GM10847 (cell line): ENCODE results near the gene PPFIBP2.

Experiments
- POLR2A ChIP-seq: IDR thresholded peaks from 2 replicates; pipeline ENCODE4 v1.6.1; 2011; ENCODE audit not compliant: insufficient read length; ENCODE audit errors: extremely low read depth

Gene PPFIBP2

DNA sequence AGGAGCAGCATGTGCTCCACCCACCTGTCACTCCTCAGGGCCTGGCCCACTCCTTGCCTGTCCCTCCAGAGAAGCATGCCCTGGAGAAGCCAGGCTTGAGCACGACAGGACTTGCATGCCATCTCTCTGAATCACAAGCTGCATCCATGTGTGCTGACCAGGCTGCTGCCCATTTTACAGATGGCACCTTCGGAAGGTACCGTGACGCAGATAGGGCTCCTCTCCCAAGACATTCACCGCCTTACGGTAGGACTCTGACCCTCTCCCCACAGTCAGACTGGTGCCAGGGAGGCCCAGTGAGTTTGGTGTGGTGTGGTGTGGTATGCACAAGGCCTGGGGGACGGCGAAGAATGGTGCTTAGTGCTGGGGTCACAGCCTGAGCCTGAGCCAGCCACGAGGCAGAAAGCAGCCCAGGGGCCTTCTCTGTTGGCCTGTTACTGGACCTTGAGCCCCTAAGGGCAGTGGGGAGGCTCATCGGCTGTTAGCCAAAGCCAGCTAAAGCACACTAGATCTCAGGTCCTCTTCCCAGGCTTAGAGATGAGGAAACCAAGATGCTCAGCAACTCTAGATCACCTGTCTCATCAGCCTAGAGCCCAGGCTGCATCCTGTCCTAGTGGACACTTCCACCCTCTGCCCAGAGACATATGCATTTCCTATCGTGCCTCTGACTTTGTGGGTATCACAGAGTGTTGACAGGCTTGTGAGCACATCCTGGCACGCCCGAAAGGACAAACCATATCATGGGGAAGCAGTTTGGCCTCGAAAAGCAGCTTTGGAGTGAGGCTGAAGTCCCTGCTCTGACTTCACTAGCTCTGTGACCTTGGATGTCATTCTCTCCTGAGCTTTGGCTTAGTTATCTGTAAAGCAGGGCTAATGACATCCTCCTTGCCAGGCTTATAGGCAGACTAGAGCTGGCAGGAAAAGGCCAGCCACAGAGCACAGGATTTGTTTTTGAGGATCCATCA lies 141.7 kb downstream of the PPFIBP2 start:
- TF ChIP-seq POLR2A: no peak

DNA sequence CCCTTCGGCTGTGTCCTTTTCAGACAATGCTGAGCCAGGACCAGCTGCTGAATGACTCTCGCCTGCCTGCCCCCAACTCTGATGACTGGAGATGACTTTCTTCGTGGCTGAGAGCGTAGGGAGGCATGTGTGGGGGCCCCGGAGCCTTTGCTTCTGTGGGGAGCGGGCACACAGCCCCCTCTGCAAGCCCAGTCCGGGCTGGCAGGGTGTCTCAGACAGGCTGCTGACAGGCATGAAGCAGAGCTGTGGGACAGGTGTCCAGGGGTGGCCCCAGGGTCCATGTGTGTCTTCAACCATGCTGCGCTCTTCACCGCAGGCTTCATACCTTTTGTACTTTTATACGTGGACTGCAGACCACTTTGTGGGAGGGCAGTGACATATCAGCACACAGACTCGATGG lies 142.9 kb downstream of the PPFIBP2 start:
- TF ChIP-seq POLR2A: no peak

DNA sequence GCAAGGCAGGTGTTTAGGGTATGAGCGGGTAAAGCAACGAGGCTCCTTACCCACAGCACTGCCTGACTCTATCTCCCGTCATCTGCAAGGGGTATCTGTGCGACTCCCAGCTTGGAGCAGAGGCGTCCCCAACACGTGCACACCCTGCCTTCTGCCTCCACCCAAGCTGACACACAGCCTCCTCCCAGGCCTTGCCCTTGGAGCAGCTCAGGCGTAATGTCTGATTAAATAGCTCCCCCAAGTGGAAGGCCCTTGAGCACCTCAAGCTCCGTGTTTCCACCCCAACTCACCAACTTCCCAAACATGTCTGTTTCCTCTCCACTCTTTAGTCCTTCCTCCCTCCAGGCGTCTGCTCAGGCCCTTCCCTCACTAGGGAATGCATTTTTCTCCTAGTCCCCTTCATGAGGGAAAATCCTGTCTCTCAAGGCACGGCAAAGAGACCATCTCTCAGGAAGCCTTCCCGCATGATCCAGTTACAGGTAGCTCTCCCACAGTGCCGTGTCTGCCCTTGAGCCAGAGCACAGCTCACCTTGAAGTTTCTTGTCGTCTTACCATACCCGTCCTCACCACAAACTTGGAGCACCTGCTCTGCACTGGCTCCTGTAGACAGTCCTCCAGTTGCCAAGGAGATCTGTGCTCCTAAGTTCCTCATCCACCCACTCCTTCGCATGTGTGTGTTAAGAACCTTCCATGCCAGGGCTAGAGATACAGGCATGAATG lies 143.7 kb downstream of the PPFIBP2 start:
- no peak for TF ChIP-seq POLR2A

DNA sequence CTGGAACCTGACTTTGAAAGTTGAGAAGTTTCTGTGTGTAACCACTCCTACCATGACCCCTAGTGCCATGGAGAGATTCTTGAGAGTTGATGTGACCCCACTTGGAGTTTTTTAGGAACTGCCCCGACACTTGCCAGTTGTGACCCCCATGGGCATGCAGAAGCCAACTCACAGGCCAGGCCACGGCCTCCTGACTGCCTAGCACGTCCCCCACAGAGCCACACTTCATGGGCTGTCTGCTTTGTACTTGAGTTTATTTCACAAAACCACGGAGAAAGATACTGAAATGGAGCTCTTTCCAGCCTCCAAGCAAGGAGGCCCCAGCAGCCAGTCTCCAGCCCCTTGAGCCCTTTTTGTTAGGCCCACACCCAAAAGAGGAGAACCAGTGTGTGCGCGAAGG lies 151.1 kb downstream of the PPFIBP2 start:
- no peak for TF ChIP-seq POLR2A

DNA sequence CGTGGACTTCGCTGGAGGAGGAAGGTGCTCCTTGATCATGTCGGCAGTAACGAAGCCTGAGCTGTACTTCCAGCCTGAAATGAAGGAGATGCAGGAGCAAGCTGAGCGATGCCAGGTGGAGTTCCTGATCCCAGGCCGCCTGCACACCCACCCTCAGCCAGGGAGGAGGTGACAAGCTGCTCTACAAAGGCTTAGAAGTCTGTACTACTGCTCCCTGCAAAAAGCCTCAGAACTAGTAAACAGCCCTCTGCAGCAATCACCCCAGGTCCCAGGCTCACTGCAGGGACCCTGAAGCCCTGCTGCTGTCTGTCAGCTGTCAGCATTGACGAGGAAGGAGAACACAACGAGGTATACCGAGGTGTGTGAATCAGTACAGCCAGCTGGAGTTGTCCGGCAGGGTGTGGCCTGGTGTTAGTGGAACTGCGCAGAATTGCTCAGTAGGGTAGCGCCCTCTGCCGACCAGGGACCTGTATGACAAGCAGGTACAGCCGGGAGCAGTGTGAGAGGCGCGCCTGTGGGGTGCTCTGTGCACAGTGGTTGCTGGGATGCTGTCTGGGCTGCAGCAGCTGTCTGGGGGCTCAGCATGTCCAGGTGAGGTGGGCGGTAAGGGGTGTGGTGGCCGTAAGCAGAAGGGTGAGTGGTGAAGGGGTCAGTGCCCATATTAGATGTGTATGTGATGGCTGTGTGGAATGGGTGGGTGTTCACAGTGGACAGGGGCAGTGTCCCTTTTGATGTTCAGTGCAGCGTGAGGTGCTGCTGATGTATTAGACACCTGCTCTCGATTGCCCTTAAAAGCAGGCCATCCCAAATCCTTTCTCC lies 151.9 kb downstream of the PPFIBP2 start:
- TF ChIP-seq POLR2A: no peak

DNA sequence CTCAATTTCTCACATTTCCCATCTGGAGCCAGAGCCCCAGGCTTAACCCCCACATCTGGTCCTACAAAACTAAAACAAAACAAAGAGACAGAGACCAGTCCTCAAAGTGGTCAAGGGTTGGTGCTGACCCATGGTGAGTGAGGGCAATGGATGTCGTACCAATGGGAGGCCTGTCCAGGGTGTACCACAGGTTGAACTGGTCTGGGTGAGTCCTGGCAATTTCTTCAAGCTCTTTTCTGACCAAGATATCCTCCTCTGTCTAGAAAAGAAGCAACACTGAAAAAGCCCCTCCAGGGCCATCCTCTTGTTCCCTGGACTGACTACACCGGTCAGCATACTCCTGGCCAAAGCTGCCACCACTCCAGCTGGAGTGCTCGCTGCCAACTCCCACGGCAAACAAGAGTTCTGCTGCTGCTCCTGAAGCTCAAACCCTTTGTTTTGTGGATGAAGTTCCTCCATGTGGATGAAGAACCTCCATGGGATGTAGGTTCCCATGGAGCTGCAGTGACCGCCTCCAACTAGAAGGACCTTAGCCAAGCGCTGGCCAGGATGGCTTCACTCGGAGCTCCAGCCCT lies 152.6 kb downstream of the PPFIBP2 start:
- TF ChIP-seq POLR2A: no peak

DNA sequence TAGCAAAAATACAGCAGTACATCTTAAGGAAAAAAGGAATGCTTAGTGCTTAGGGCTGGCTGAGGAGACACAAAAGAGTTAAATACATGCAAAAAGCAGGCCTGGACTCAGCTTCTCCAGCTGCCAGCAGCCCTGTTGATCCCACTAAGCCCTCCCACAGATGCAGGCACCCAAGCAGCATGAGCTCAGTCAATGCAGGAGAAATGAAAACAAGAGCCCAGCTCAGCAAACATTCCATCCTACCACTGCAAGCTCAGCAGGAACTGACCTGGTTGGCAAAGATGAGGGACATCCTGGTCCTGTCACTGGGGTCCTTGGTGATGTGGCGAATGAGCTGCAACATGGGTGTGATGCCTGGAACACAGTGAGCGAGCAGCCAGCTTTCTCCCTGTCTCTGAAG lies 153.7 kb downstream of the PPFIBP2 start:
- no peak for TF ChIP-seq POLR2A

DNA sequence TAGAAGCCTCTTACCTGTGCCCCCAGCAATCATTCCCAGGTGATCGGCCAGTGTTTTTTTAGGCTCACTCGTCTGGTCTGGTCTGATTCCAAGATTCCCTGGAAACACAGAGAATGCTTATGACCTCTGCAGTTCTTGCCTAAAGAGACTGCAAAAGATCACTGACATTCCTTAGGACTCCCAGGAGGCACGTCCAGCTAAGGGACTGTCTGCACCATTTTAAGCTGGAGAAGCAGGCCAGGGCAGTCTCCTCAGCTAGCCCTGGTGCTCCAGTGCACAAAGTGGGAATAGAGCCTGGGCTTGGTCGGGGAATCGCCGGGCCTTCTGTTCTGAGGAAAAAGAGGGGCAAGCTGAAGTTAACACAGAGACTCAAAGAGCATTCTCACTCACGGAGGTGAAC lies 154.7 kb downstream of the PPFIBP2 start:
- TF ChIP-seq POLR2A: no peak

DNA sequence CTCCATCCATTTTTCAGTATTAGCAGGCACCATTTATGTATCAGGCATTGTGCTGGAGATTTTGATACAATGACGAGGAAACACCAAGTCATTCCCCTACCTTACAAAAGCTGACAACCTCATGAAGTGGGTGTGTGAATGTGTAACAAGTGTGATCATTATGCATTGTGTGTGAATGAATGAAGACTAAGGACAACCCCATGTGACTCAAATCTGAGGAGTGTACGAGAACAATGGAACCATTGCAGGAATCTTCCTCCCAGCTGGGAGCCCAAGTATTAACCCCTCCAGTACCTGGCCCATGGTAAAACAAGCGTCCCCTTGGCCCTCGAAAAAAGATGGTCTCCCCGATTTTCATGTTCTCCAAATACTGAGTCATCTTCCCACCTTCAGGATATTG lies 155.1 kb downstream of the PPFIBP2 start:
- no peak for TF ChIP-seq POLR2A

DNA sequence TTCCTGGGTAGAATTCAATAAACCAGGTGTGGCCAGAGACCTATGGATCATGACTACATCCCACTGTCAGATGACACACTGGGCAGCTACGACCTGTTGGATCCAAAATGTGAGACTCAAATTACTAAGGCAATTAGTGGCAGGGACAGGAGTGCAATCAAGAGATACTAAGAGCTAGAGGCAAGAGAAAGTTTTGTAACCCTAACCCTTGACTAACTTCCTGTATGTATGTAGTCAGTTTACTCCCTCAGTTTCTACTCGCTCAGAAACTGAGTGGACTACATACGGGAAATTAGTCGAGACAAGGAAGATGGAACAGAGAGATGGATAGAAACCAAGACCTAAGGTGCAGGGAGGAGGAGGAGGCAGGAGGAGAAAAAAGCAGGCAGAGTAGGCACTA lies 156.8 kb downstream of the PPFIBP2 start:
- TF ChIP-seq POLR2A: no peak

DNA sequence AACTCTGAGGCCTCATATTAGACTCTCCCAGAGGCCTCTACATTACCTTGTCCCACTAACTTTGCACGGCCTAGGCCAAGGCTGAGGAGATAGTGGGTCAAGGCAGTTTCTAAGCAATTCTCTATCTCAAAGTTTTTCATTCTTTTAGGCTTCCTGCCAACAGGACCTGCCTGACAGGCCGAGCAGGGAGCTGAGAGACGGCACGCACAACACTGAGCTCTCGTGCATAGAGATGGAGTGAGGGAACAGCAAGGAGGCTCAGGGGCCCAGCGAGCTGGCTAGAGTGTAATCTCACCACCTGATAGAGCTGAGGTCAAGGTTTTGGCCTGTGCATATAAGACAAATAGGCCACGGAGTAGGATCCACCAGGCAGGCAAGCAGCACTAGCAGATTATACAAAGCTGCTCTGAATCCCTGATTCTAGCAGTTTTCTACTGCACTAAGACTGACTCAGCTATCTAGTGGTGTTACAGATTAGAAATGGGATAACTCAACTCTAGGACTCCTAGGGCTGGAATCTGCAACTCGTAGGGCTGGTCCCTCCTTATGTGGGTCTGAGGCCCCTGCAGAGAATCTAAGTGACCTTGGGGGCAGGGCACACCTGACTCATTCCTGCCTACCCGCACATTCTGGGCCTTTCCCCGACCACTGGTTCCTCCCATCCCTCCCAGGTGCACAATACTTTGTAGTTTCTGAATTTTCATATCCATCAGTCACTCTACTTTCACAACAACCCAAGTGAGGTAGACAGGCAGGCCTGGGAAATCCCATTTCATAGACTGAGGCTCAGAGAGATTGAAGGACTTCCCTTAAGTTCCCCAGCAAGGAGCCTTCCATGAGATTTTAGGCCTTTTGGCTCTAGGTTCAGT lies 157.8 kb downstream of the PPFIBP2 start:
- TF ChIP-seq POLR2A: no peak

DNA sequence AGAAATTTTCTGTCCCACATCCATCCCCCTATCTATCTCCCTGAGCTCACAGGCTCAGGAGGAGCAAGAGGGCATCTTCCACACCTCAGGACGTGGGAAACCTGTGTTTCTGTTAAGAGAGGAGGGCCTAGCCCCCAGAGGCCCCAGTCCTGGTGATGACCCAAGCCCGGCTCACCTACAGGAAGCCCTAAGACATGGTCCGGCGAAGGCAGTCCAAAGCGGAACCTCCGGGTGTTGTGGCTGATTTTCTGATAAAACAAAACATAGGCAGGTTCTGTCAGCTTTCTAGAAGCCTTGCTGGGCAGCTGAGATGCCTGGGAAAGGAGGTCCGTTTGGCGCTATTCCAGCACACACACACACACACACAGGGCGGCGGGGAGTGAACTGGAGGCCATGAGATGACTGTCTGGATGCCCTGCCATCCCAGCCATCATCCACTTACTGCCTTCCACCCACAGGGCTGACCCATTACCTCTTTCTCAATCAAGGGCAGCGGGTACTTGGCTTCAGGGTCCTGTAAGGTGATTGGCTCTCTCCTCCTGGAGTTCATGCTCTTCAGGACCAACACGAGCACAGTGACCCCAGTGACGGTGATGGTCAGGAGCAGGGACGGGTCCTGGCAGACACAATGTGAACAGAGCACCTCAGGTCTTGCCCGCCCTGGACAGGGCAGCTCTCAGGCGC lies 158.6 kb downstream of the PPFIBP2 start:
- TF ChIP-seq POLR2A: no peak

DNA sequence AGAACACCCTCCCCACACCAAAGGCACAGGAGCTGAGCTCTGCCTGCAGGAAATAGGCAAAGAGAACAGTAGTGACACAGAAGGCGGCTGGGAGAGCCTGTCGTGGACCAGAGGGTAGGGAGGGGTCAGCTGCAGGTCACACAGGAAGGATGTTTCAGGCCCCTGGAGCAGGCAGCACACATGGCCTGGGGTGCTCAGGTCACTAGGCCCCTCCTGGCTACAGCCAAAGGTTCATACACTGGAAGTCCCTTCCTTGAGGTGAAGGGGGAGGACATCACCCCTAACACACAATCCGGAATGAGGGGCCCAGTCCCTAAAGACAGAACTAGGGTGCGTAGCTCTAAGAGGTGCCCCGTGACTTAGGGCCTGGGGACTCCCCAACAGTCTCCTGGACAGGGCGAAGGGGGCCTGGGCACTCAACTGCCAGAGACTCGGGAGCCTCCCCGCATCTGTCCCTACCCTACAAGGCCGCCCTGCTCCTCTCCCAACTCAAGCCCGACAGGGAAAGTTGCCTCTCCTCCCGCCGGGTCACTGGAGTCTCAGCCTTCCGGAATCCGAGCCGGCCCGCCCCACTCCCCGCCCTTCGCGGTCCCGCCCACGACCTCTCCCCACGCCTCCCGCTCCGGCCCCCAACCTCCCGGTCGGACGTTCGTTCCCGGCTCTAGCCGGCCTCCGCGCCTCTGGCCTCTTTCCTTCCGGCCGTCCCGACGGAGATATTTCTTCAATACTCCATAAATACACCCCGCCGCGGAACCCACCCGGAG lies 159.3 kb downstream of the PPFIBP2 start, which contains the start of gene CYB5R2:
TSS of gene CYB5R2 (minus strand) at position 541 of the 764 bp plus-strand sequence. CDS start 675 bp downstream, outside the sequence.
- TF ChIP-seq POLR2A: no peak
